ENCODE measurements around the gene LHFPL3.
A peak's percentile ranks its signal among the peaks of the same experiment; 100 is the strongest.

The LHFPL3 gene

DNA sequence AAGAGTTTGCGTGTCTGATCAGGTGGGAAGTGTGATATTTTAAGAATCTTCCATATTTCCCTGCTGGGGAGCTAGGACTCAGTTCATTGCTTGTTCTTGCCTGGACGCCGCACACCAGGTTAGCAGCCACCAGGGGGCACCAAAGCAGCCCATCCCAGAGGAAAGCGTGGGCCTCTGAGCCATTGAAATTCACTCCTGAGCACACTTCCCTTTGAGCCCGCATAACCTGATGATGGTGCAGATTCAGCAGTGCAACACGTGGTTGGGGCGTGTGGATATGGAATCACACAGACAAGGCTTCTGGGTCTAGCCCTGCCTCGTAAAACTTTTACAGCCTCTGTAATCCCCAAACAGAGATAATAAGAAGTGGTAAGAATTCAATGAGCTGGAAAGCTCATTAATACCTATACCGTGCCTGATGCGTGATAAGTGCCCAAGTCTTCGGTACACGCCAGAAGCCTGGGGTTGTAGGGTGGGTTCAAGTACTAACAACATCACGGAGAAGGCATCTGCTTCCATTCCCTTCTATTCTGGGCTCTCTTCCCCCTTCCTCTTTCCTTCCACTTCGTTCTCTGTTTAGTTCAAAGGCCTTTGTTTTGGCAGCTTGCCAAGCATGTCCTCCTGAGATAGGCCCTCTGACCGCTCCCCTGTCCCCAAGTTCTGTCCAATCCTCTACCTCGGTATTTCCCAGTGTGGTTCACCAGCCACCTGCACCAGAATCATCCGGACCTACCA, 555.5 kb downstream of the LHFPL3 start:
- DNase-seq (ENCODE audit: extremely low read depth, low read depth), result peak; percentile 86
- TF ChIP-seq, protein P1, sequence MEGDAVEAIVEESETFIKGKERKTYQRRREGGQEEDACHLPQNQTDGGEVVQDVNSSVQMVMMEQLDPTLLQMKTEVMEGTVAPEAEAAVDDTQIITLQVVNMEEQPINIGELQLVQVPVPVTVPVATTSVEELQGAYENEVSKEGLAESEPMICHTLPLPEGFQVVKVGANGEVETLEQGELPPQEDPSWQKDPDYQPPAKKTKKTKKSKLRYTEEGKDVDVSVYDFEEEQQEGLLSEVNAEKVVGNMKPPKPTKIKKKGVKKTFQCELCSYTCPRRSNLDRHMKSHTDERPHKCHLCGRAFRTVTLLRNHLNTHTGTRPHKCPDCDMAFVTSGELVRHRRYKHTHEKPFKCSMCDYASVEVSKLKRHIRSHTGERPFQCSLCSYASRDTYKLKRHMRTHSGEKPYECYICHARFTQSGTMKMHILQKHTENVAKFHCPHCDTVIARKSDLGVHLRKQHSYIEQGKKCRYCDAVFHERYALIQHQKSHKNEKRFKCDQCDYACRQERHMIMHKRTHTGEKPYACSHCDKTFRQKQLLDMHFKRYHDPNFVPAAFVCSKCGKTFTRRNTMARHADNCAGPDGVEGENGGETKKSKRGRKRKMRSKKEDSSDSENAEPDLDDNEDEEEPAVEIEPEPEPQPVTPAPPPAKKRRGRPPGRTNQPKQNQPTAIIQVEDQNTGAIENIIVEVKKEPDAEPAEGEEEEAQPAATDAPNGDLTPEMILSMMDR (IDR thresholded peaks at IDR 0.05; ENCODE audit: low read depth, low read length, missing control alignments), result peak; percentile 99
- no peak overlapping the region for H3K4me3 ChIP-seq (replicated peaks; ENCODE audit: low read depth, low read length)

DNA sequence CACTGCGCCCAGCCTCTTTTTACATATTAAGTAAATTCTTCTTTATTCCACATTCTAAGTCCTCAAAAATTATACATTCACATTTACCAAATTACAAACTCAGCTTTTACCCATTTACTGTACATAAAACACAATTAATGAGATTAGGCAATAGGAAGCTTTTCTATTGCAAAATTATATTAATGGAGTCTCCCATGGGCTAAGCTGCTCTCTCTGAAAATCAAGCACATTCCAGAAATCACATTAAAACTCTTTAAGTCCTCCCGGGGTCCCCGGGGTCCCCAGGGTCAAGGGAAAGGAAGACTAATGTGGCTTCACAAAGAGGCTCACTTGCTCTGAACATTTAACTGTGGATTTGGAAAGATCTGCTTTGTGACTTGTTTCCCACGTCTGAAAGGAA, 558.2 kb downstream of the LHFPL3 start:
- H3K4me3 ChIP-seq (replicated peaks; ENCODE audit: low read depth, low read length), result no peak overlapping the region
- TF ChIP-seq, protein P1 (IDR thresholded peaks at IDR 0.05; ENCODE audit: low read depth, low read length, missing control alignments), result no peak
- no peak for DNase-seq (ENCODE audit: extremely low read depth, low read depth)

DNA sequence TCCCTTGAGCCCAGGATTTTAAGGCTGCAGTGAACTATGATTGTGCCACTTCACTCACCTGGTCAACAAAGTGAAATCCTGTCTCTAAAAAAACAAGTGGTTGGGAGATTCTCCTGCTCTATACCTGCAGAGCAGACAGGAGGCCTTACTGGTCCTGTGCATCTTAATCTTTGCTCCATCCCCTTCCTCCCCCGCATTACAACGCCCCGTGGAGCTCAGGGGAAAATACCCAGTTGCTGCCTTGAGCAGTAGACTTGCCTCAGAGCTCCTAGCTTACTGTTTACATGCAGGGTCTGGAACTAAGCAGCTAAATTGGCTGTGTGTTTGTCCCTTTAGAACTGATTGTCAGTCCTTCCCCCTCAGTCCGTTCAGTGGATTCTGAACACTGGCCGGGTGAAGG, 561.8 kb downstream of the LHFPL3 start:
- TF ChIP-seq, protein P1 (IDR thresholded peaks at IDR 0.05; ENCODE audit: low read depth, low read length, missing control alignments), result no peak
- H3K4me3 ChIP-seq (replicated peaks; ENCODE audit: low read depth, low read length), result no peak overlapping the region
- no peak for DNase-seq (ENCODE audit: extremely low read depth, low read depth)

DNA sequence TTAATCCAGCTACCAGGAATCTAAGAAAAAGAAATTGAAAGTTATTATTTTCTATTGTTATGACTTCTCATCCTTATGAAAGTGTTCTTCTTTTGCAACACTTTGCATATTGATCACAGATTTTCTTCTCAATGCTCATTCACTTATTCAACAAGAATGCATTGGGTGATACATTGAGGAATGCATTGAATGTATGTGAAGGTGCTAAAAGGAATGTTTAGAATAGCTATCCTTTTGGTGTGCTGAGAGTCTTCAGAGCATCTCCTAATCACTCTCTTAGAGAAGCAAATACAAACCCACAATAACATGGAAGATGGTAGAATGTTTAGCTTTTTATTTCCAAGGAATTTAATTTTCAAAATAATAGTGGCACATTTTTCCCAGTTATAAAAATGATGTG, 563.5 kb downstream of the LHFPL3 start:
- TF ChIP-seq, protein P1 (IDR thresholded peaks at IDR 0.05; ENCODE audit: low read depth, low read length, missing control alignments), result no peak
- H3K4me3 ChIP-seq (replicated peaks; ENCODE audit: low read depth, low read length), result no peak overlapping the region
- DNase-seq (ENCODE audit: extremely low read depth, low read depth), result no peak

DNA sequence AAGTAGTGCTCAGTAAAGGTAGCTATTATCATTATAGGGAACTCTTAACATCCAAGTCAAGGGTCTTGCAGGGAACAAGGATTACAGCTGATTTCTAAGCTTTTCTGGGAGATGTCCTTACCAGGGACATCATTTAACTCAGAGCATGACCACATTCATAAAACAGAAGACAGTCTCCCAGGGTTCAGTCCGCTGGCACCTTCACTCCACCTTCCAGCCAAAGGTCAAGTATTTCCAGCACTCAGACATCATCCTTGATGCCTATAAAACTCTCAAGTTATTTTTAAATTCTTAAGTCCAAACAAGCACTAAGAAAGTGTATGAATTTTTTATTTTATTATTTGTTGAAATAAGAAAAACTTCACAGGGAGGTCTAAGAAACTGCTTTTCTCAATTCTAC, 565.9 kb downstream of the LHFPL3 start:
- TF ChIP-seq, protein P1 (IDR thresholded peaks at IDR 0.05; ENCODE audit: low read depth, low read length, missing control alignments), result no peak
- DNase-seq (ENCODE audit: extremely low read depth, low read depth), result no peak
- H3K4me3 ChIP-seq (replicated peaks; ENCODE audit: low read depth, low read length), result no peak overlapping the region

DNA sequence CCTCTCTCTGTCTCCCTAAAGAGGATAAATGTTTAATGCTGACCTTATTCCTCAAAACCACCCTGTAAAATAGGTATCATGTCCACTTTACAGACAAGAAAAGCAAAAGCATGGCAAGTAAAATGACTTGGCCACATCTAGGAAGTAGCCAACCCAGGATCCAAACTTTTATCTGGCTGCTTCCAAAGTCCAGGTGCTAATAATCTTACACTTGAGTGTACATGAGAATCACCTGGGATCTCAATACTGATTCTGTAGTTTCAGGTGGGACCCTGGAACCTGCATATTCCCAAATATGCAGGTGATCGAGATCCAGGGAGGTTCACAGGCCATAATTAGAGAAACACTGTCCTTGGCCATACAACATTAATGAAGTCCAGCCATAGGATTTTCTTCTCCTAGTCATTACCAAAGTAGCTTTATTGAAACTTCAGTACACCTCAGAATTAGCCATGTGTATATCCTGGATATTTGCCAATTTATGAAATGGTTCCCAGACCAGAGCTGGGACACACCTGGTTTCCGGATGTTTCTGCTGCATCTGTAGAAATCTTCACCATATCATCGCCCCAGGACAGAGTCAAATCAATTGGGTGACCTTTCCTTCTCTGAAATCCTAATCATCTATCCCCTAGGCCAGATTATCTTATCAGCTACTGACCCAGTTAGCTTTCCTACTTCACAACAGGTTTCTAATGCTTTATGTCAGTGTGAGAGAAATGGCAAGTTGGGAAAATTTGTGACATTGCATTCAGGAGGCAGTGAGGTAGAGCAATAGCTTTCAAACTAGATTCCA, 566.5 kb downstream of the LHFPL3 start:
- H3K4me3 ChIP-seq (replicated peaks; ENCODE audit: low read depth, low read length), result no peak overlapping the region
- no peak for DNase-seq (ENCODE audit: extremely low read depth, low read depth)
- TF ChIP-seq, protein P1 (IDR thresholded peaks at IDR 0.05; ENCODE audit: low read depth, low read length, missing control alignments), result no peak

Measured in HFF-Myc (cell line).